ENCODE data around the gene TSPAN1. TPM values are rescaled to one million over a fixed set of nuclear protein-coding genes. Genes with fewer than 3 reads are reported as not detected.

TSPAN1 gene
- polyA plus RNA-seq, 3 donors: not detected

- intact Hi-C loops (cut with micrococcal nuclease): no loop called here
- 100% methylated on average over 1 of the region's 3 CpGs for WGBS (ENCODE audit: insufficient coverage)
Measured at GRCh38 chr1:46175243-46175642, 356 bp downstream of the TSPAN1 start.

GRCh38 chr1:46176211-46176865, 1.5 kb downstream of the TSPAN1 start, which contains the start of gene P3R3URF:
TSS of gene P3R3URF (minus strand) at chr1:46176488. CDS start at chr1:46176471, 17 bp downstream.
- Mint-ChIP-seq H3K27ac (no peak within 1 kb of the TSS), H3K9me3 (peaks cover 0 to 2% (median 0%) of the 10 kb centered on the region in 7 donors), H3K36me3 (no peaks in the 10 kb centered on the region), H3K4me1 (no peaks in the 10 kb centered on the region), H3K27me3 (ENCODE audit: low read depth in 3 of 3) (peaks cover 2 to 3% (median 2%) of the 10 kb centered on the region in 3 donors), H3K4me3 (no peak within 1 kb of the TSS)
- DNase-seq: no peak
- 92% methylated on average over 12 of the region's 13 CpGs for WGBS (ENCODE audit: insufficient coverage)
- Histone ChIP-seq H3K4me2 (replicated peaks; ENCODE audit: extremely low read depth, low read length, poor library complexity, severe bottlenecking) (no peak within 1 kb of the TSS), H3K9me3 (replicated peaks in 1 of 2; ENCODE audit: control insufficient read depth in 1 of 2, insufficient read depth in 1 of 2, low read length in 2 of 2) (no peaks in the 10 kb centered on the region), H3K9ac (ENCODE audit: insufficient read depth, low read length, poor library complexity, severe bottlenecking) (no peak within 1 kb of the TSS), H2AFZ (ENCODE audit: insufficient read depth, low read depth, low read length, poor library complexity, severe bottlenecking) (no peak within 1 kb of the TSS), H3K27me3 (ENCODE audit: control insufficient read depth in 2 of 2, insufficient read depth in 2 of 2, low read length in 2 of 2) (no peaks in the 10 kb centered on the region), H3K36me3 (replicated peaks in 1 of 2; ENCODE audit: control insufficient read depth in 1 of 2, insufficient read depth in 2 of 2, low read length in 2 of 2) (no peaks in the 10 kb centered on the region), H3K27ac (ENCODE audit: low read depth in 1 of 2, low read length in 2 of 2) (no peak within 1 kb of the TSS), H4K20me1 (ENCODE audit: insufficient read depth, low read length) (no peaks in the 10 kb centered on the region), H3K4me3 (replicated peaks in 1 of 3; ENCODE audit: low read depth in 2 of 3, low read length in 3 of 3) (no peak within 1 kb of the TSS), H3K4me1 (ENCODE audit: control insufficient read depth in 1 of 2, insufficient read depth in 2 of 2, low read length in 2 of 2) (peaks cover 0 to 4% of the 10 kb centered on the region in 2 donors), H3K79me2 (ENCODE audit: insufficient read depth, low read length) (no peaks in the 10 kb centered on the region)
- intact Hi-C loops (cut with micrococcal nuclease): no loop called here
- TF ChIP-seq CTCF (IDR thresholded peaks at IDR 0.05): no peak

More at GRCh38 chr1:46175243-46175642, 356 bp downstream of the TSPAN1 start:
- no peaks in the 10 kb centered on the region for H4K20me1 ChIP-seq (ENCODE audit: insufficient read depth, low read length)
- Mint-ChIP-seq H3K4me1 (no peaks in the 10 kb centered on the region), H3K27ac (no peak overlapping the region), H3K36me3 (no peaks in the 10 kb centered on the region), H3K27me3 (ENCODE audit: low read depth in 3 of 3) (peaks cover 3 to 6% (median 5%) of the 10 kb centered on the region in 3 donors), H3K9me3 (peaks cover 0 to 2% (median 0%) of the 10 kb centered on the region in 7 donors), H3K4me3 (no peak overlapping the region)
- no peak overlapping the region for H2AFZ ChIP-seq (ENCODE audit: insufficient read depth, low read depth, low read length, poor library complexity, severe bottlenecking)
- no peak overlapping the region for H3K27ac ChIP-seq (ENCODE audit: low read depth in 1 of 2, low read length in 2 of 2)
- no peak overlapping the region for H3K4me3 ChIP-seq (replicated peaks in 1 of 3; ENCODE audit: low read depth in 2 of 3, low read length in 3 of 3)
- H3K27me3 ChIP-seq (ENCODE audit: control insufficient read depth in 2 of 2, insufficient read depth in 2 of 2, low read length in 2 of 2): no peaks in the 10 kb centered on the region
- DNase-seq: no peak
- H3K4me2 ChIP-seq (replicated peaks; ENCODE audit: extremely low read depth, low read length, poor library complexity, severe bottlenecking): no peak overlapping the region
- no peaks in the 10 kb centered on the region for H3K36me3 ChIP-seq (replicated peaks in 1 of 2; ENCODE audit: control insufficient read depth in 1 of 2, insufficient read depth in 2 of 2, low read length in 2 of 2)
- H3K9me3 ChIP-seq (replicated peaks in 1 of 2; ENCODE audit: control insufficient read depth in 1 of 2, insufficient read depth in 1 of 2, low read length in 2 of 2): no peaks in the 10 kb centered on the region
- no peak overlapping the region for H3K9ac ChIP-seq (ENCODE audit: insufficient read depth, low read length, poor library complexity, severe bottlenecking)
- peaks cover 0 to 4% of the 10 kb centered on the region in 2 donors for H3K4me1 ChIP-seq (ENCODE audit: control insufficient read depth in 1 of 2, insufficient read depth in 2 of 2, low read length in 2 of 2)
- no peaks in the 10 kb centered on the region for H3K79me2 ChIP-seq (ENCODE audit: insufficient read depth, low read length)
- TF ChIP-seq CTCF (IDR thresholded peaks at IDR 0.05): no peak

Measured in CD14-positive monocyte (primary cell).